ENCODE results near the gene WDFY1.
"Not testable (repeated sequence)": the region's sequence is repeated elsewhere in the genome, so short reads cannot be mapped to it uniquely, and the experiment has no call there.

Gene WDFY1

DNA sequence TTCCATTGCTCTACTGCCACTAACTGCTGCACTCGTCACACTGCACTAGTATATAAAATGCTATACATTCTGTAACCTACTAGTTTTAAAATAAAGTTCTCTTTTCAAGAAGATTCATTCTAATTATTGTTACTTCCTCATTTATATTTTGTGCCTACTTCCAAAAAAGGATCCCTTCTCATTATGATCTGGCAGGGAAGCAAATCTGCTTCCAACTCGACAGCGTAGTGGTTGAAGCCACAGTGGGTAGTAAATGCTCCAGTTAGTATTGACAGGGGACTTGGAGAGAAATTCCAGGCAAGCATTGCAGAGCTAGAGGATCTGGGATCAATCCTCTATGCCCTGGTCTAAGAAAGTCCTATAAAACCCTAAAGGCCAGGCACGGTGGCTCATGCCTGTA, 54.4 kb downstream of the WDFY1 start:
- no peak for DNase-seq

DNA sequence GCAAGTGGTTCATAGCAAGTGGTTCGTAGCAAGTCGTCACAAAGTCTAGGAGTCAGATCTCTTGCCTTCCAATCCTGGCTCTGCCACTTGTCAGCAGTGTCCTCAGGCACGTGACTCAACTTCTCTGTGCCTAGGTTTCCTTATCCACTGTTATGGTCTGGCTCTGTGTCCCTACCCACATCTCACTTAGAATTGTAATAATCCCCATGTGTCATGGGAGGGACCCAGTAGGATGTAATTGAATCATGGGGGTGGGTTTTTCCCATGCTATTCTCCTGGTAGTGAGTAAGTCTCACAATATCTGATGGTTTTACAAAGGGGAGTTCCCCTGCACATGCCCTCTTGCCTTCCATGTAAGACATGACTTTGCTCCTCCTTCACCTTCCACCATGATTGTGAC, 55.9 kb downstream of the WDFY1 start:
- DNase-seq = no peak

DNA sequence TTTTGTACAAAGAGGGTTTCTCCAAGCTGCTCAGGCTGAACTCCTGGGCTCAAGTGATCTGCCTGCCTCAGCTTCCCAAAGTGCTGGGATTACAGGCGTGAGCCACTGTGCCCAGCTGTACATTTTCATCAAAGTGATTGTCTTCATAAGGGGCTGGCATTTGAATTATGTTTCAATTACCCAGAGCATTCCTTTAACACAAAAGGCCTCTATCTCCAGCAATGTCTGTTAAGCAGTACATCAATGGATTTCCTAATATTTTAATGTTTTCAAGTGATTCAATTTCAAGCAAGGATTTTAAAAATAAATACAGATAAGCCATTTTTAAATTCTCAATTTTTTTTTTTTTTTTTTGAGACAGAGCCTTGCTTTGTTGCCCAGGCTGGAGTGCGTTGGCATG, 56.9 kb downstream of the WDFY1 start:
- no peak for DNase-seq

DNA sequence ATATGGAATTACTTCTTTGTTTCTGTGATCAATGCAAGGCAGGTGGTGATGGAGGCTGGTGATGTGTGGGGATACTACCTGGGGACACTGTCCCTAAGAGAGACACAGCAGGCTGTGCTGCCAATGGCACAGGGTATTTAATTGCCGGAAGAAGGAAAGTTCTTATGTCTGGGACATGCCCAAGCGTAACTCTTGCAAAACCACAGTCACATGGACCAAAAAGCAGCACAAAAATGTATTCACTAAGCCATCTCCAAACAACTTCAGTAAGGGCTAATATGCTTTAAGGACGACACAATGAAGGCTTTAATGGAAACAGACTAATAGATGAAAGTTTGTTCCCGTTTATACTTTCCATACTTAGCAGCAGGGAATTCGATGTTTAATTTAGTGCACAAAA, 58.0 kb downstream of the WDFY1 start:
- no peak for DNase-seq

DNA sequence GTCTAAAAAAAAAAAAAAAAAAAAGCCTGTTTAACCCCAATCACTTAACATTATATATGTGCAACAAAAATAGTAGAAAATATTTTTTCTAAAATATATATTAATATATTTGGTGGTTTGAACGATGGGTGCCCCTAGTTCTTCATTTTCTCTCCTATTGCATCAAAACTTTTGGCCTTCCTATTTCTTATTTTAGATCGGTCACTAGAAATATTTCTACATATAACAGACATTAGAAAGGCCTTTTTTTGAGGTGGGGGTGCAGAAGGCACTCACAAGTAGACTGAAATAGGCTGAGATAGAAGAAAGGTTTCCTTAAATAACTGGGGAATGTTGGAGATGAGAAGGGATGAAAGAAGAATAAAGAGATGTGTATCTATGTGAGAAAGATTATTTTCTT, 58.4 kb downstream of the WDFY1 start:
- DNase-seq = no peak

DNA sequence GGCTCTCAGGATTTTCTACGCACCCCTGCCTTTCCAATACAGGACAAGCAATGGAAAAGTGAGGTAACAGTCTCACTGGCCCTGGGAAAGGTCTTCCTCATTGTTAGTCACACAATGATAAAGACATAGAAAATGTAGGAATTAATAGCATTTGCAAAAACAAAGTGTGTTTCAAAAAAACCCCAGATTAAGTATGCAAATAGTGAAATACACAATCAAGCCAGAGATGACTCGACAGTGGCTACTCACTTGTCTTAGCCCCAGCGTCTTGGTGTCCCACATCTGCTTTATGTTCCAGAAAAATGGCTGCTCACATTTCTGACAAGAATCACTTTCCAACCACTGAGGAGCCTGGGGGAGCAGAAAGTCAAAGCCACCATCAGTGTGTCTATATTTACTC, 60.7 kb downstream of the WDFY1 start:
- DNase-seq = no peak

DNA sequence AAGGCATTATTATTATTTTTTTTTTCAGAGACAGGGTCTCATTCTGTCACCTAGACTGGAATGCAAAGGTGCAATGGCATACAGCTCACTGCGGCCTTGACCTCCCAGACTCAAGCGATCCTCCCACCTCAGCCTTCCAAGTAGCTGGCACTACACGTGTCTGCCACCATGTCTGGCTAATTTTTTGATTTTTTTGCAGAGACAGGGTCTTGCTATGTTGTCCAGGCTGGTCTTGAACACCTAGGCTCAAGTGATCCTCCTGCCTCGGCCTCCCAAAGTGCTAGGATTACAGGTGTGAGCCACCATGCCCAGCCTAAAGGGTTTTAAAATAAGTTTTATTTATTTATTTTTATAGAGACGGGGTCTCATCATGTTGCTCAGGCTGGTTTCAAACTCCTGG, 62.4 kb downstream of the WDFY1 start:
- no peak for DNase-seq

DNA sequence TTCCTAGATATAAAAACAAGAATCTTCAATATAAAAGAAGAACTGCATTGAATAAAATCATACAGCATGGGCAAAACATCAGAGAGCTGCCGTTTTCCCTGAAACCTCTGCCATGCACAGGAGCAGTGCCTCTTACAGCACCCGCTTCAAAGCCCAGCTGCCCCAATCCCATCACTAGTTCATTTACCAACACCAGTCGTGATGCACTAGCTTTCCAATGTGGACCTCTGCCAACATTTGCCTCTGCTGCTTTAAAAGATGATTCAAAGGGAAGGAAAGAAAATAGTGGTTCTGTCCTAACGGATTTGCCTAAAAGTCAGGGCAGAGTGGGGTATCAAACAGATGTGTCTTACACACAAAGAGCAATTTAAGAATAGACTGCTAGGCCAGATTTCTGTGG, 64.3 kb downstream of the WDFY1 start:
- DNase-seq = no peak

DNA sequence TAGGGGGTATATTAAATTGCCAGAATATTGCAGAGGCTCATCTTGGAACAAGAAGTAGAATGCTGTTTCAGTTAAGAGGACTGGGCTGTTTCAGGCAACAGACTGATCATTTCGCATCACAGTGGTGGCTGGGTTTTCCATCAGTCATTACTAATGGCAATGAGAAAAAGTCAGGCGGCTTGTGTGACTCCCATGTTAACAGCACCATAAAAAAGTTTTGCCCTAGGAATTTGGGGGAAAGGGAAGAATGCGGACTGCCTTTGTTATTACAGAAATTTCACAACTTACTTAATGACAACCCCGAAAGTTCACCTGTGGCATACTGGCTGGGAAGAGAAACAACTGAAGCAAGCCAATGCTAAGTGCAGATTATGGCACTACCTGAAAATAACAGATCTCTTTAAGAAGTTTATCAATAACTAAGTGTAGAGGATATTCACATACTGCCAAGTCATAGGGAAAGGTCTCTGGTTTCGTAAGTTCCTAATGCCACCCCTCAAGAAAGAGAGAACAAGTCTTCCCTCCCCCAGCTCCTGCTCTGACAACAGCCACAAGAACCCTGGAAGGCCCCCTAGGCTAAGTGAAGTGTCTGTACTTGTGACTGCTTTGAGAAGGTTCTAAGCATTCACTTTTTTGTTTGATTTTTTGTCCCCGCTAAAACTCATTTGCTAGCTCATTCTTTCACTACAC, 67.3 kb downstream of the WDFY1 start:
- DNase-seq = no peak

DNA sequence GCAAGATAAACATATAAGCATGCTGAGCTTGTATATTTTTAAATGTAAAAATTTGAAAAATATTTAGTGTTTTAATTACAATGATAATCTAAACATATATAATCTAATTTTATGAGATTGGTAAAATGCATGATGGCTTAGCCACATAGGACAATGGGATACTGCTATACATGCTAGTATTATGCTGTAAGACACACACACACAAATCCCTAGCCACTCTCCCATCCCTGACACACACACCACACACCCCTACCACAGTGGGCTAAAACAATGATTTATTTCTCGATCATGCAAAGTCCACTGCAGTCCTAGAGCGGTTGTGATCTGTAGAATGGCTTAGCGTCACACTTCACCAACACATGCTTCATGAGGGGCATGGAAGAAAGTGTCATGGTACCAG, 71.5 kb downstream of the WDFY1 start:
- no peak for DNase-seq

DNA sequence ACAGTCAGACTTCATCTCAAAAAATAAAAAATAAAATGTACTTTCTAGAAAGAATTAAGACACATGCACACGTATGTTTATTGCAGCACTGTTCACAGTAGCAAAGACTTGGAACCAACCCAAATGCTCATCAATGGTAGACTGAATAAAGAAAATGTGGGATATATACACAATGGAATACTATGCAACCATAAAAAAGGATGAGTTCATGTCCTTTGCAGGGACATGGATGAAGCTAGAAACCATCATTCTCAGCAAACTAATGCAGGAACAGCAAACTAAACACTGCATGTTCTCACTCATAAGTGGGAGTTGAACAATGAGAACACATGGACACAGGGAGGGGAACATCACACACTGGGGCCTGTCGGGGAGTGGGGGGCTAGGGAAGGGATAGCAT, 72.4 kb downstream of the WDFY1 start:
- not testable (repeated sequence) for DNase-seq

DNA sequence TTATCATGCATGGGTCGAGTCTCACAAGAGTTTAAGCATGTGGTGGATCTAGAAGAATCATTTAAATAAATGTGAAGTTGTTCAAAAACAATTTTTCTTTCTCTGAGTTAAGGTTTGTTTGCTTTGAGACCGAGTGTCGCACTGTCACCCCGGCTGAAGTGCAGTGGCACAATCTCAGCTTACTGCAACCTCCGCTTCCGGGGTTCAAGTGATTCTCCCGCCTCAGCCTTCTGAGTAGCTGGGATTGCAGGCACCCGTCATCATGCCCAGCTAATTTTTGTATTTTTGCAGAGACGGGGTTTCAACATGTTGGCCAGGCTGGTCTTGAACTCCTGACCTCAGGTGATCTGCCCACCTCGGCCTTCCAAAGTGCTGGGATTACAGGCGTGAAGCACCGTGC, 73.5 kb downstream of the WDFY1 start:
- DNase-seq = not testable (repeated sequence)

DNA sequence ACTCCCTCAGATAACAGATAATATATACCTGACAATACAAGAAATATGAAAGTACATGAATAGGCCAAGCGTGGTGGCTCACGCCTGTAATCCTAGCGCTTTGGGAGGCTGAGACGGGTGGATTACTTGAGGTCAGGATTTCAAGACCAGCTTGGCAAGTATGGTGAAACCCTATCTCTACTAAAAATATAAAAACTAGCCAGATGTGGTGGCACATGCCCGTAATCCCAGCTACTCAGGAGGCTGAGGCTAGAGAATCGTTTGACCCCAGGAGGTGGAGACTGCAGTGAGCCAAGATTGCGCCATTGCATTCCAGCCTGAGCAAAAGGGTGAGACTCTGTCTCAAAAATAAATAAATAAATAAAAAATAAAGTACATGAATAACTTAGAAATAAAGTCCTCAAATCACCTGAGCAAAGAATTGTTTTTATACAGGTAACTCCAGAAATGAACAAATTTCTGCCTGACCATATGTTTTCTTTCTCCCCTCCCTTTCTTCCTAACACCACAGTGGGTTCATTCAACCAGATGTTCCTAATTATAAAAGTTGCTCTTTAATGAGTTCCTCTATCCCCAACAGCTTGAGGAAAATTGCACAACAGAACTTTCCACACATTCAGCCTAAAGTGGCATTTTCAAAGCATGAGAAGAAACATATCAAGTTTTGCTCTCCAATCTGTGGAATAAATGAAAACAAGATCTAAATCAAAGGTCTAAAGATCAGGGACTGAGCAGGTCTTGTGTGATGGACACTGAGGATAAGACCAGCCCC, 74.1 kb downstream of the WDFY1 start:
- DNase-seq = no peak

DNA sequence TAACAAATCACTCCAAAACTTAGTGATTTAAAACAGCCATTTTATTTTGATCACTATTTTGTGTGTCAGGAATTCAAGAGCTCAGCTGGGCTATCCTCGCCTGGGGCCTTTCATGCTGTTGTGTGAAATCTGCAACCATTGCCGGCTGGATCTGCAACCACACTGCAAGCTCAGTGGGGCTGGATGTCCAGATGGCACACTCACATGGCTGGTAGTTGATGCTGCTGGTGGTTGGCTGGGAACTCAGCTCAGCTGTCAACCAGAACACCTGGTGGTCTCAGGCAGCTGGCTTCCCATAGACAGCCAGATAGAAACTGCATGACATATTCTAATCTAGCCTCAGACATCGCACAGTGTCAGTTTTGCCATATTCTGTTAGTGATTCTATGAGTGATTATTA, 77.1 kb downstream of the WDFY1 start:
- no peak for DNase-seq

DNA sequence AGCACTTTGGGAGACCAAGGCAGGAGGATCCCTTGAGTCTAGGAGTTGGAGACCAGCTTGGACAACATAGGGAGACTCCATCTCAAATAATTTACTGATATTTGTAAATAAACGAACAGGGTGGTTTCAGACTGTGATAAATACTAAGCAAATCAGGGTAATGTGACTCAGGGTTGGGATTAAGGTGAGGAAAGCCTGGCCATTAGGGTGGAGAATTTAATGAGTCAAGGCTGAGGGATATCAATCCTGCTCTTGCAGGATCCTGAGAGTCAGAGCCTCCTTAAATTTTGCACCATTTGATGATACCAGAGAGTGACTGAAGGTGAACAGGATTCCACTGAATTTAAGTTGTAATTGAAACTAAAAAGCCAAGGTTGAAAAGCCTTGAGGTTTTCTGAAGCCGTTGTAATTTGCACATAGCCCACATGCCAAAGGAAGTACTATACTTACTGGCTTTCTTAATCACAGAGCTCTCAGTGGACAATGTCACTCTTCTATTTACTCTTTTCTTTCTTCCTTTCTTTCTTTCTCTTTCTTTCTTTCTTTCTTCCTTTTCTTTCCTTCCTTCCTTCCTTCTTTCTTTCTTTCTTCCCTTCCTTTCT, 79.1 kb downstream of the WDFY1 start:
- DNase-seq = no peak

DNA sequence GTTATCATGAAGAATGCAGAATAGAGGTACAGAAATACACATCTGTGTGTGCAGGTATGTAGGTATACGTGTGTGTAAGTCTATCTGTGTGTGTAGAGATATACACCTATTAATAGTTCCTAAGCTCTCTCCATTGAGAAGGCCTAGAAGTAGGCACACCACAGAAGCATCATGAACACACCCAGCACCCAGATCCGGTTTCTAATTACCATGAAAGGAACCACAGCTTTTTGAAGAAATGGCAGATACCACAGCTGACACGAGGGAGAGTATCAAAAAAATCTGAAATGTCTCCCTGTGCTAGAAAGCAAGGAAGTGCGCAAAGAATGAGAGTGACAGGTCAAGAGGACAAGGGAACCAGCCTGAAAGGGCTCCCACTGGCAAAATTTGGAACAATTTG, 80.0 kb downstream of the WDFY1 start:
- DNase-seq = no peak

DNA sequence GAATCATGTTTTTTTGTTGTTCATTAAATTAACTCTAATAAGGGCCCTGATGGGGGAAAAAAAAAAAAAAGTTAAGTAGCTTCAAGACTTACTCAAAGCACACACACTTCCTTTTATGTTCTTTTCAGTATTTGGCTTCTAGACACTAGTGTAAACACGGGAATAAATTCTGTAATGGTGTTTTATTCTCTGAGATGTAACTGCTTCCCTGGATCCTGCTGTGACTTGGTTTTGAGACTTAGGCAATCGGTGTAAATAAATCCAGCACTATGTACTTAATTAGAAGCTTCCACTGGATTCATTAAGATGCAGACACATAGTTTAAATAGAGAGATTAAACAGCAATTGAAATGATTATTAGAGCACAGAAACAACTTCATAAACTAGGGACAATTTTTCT, 81.6 kb downstream of the WDFY1 start:
- DNase-seq = no peak

DNA sequence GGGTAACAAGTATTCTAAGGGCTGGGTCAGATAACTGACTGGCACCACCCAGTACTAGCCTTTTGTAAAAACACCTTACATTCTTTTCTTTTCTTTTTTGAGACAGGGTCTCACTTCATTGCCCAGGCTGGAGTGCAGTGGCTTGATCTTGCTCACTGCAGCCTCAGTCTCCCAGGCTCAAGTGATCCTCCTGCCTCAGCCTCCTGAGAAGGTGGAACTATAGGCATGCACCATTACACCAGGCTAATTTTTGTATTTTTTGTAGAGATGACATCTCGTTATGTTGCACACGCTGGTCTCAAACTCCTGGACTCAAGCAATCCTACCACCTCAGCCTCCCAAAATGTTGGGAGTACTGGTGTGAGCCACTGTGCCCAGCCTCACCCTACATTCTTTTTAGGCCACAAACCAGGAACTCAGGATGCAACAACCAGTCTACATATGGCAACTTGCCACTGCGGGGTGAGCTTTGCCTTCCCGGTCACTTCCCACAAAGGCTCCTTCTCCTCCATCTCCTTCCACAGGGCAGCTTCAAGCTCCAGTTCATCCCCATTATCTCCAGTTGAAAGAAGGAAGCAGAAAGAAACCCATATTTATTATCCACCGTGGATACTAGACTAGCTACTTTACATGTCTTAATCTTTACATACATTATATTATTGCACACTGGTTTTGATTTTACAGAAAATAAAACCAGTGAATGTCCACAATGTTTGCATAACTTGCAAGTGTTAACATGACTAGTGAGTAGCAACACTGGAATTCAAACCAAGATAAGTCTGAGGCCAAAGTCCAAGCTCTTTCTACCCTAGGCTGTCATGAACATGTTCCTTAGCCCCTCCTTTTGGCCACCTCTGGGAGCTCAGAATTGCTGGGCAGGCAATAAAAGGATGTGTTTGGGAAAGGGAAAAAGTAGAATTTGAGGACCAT, 84.1 kb downstream of the WDFY1 start:
- no peak for DNase-seq

DNA sequence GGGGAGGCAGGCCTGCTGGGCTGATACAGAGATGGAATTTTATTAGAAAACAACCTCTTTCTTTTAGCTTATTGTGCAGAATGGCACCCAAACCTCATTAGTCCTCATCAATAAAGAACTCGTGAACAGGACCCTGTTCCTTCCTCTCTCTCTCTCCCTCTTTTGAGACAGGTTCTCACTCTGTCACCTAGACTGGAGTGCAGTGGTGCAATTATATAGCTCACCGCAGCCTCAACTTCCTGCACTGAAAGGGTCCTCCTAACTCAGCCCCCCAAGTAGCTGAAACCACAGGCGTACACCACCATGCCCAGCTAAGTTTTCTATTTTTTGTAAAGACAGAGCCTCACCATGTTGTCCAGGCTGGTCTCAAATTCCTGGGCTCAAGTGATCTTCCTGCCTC, 86.1 kb downstream of the WDFY1 start:
- no peak for DNase-seq

DNA sequence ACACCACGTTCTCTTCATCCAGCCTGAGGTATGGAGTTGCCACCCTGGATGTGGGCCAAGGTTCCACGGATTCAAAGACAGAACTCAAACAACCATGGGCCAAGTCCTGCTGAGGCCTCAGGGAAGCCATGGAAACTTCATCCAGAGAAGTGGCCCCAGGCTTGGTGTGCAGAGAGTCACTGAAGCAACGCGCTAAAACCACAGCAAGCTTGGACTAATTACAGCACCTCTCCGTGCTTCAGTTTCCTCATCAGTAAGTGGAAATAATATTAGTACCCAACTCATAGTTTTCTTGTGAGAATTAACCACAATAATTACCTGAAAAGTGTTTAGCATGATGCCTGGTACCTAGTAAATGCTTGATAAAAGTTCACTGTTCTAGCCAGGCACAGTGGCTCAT, 88.6 kb downstream of the WDFY1 start:
- DNase-seq = no peak

DNA sequence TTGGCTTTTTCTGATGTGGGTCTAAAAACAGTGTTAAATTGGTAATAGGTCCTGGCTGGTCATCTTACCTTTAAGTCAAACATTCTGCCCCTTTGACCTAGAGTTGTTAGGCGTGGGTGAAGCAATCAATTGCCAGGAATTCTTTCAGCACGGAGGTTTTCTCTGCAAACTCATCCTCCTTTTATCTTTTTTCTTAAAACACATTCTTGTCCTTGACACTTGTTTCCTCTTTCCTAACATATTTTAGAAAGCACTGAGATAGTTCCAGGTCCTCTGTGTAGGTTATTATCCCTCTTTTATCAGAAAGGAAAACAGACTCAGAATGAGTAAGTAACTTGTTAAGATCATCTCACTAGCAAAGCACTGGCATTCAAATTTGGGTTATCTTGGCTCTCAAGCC, 89.1 kb downstream of the WDFY1 start:
- DNase-seq = no peak

DNA sequence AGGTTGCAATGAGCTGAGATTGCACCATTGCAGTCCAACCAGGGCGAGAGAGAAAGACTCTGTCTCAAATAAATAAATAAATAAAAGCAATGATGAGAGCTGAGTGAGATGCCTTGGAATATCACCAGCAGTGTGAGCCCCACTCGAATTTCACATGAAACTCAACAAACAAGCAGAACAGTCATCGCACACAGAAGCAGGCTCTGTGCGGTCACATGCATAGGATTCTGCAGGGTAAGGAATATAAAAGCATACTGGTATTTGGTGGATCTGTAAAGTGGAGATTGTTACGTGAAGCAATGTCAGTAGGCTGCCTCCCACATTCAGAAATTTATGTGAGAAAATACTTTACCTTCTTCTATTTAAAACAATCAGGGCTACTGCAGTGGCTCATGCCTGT, 89.7 kb downstream of the WDFY1 start:
- no peak for DNase-seq

DNA sequence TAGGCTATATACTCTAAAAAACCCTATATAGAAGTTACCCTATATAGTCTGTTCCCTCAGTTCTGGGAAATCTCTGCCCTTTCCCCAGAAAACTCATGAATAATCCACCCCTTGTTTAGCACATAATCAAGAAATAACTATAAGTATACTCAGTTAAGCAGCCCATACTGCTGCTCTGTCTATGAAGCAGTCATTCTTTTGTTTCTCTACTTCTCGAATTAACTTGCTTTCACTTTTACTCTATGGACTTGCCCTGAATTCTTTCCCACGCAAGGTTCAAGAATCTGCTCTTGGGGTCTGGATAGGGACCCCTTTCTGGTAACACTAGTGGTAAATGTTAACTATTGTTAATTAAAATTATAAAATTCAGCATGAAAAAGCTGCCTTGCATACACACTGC, 90.4 kb downstream of the WDFY1 start:
- no peak for DNase-seq
